ENCODE data around the gene PDK2.

The PDK2 gene

GRCh38 chr17:50076591-50077235, 18.4 kb upstream of the PDK2 start:
- H3K9ac ChIP-seq (ENCODE audit: low read depth, low read length): no peak overlapping the region
- H3K4me1 ChIP-seq (ENCODE audit: insufficient read depth, low read length): no peaks in the 10 kb centered on the region
- no peak overlapping the region for H3K4me2 ChIP-seq (ENCODE audit: insufficient read depth, low read length)
- H3K9me3 ChIP-seq (ENCODE audit: insufficient read depth, low read length, severe bottlenecking): no peaks in the 10 kb centered on the region
- peaks cover 3% of the 10 kb centered on the region; the same call in 1 of the 2 replicates for H4K20me1 ChIP-seq (ENCODE audit: insufficient read depth, low read length)
- DNase-seq (no peak), ATAC-seq (ENCODE audit: insufficient read depth, low read depth) (no peak)
- H3K27ac ChIP-seq (ENCODE audit: low read length): no peak overlapping the region
- TF ChIP-seq EZH2 (IDR thresholded peaks at IDR 0.05; ENCODE audit: borderline replicate concordance, low read depth, low read length, severe bottlenecking): no peak
- TF ChIP-seq CTCF (IDR thresholded peaks at IDR 0.05; ENCODE audit: borderline replicate concordance, extremely low read depth, low read length, poor library complexity, severe bottlenecking): no peak
- no peak overlapping the region for H3K4me3 ChIP-seq (ENCODE audit: low read depth in 1 of 2, low read length in 2 of 2)
- no peak overlapping the region for H2AFZ ChIP-seq (ENCODE audit: low read depth, low read length)
- H3K36me3 ChIP-seq (ENCODE audit: insufficient read depth, low read length): no peaks in the 10 kb centered on the region
- no peaks in the 10 kb centered on the region for H3K79me2 ChIP-seq (ENCODE audit: insufficient read depth, low read length)
- H3K27me3 ChIP-seq (ENCODE audit: insufficient read depth, low read length, poor library complexity): peaks cover 8% of the 10 kb centered on the region

- Histone ChIP-seq H2AFZ (ENCODE audit: low read depth, low read length) (no peak overlapping the region), H3K36me3 (ENCODE audit: insufficient read depth, low read length) (no peaks in the 10 kb centered on the region), H3K27ac (ENCODE audit: low read length) (no peak overlapping the region), H3K9ac (ENCODE audit: low read depth, low read length) (no peak overlapping the region), H3K9me3 (ENCODE audit: insufficient read depth, low read length, severe bottlenecking) (no peaks in the 10 kb centered on the region), H3K4me1 (ENCODE audit: insufficient read depth, low read length) (no peaks in the 10 kb centered on the region), H3K27me3 (ENCODE audit: insufficient read depth, low read length, poor library complexity) (peaks cover 7% of the 10 kb centered on the region), H3K4me3 (ENCODE audit: low read depth in 1 of 2, low read length in 2 of 2) (no peak overlapping the region), H4K20me1 (ENCODE audit: insufficient read depth, low read length) (0 out of 2 replicates have a peak, but pooled peaks cover 1% of the 10 kb centered on the region), H3K79me2 (ENCODE audit: insufficient read depth, low read length) (no peaks in the 10 kb centered on the region), H3K4me2 (ENCODE audit: insufficient read depth, low read length) (no peak overlapping the region)
- no peak for TF ChIP-seq EZH2 (IDR thresholded peaks at IDR 0.05; ENCODE audit: borderline replicate concordance, low read depth, low read length, severe bottlenecking)
- no peak for TF ChIP-seq CTCF (IDR thresholded peaks at IDR 0.05; ENCODE audit: borderline replicate concordance, extremely low read depth, low read length, poor library complexity, severe bottlenecking)
- no peak for DNase-seq
- ATAC-seq (ENCODE audit: insufficient read depth, low read depth): no peak
Measured at GRCh38 chr17:50078430-50078829, 16.7 kb upstream of the PDK2 start.

- TF ChIP-seq CTCF (IDR thresholded peaks at IDR 0.05; ENCODE audit: borderline replicate concordance, extremely low read depth, low read length, poor library complexity, severe bottlenecking) (peak; percentile 43), EZH2 (IDR thresholded peaks at IDR 0.05; ENCODE audit: borderline replicate concordance, low read depth, low read length, severe bottlenecking) (no peak)
- no peaks in the 10 kb centered on the region for H3K79me2 ChIP-seq (ENCODE audit: insufficient read depth, low read length)
- no peak overlapping the region for H3K4me2 ChIP-seq (ENCODE audit: insufficient read depth, low read length)
- DNase-seq: peak; percentile 21
- peaks cover 3% of the 10 kb centered on the region for H3K27me3 ChIP-seq (ENCODE audit: insufficient read depth, low read length, poor library complexity)
- H4K20me1 ChIP-seq (ENCODE audit: insufficient read depth, low read length): no peaks in the 10 kb centered on the region
- no peaks in the 10 kb centered on the region for H3K4me1 ChIP-seq (ENCODE audit: insufficient read depth, low read length)
- no peaks in the 10 kb centered on the region for H3K9me3 ChIP-seq (ENCODE audit: insufficient read depth, low read length, severe bottlenecking)
- H3K9ac ChIP-seq (ENCODE audit: low read depth, low read length): no peak overlapping the region
- no peaks in the 10 kb centered on the region for H3K36me3 ChIP-seq (ENCODE audit: insufficient read depth, low read length)
- H3K4me3 ChIP-seq (ENCODE audit: low read depth in 1 of 2, low read length in 2 of 2): no peak overlapping the region
- H3K27ac ChIP-seq (ENCODE audit: low read length): no peak overlapping the region
- no peak overlapping the region for H2AFZ ChIP-seq (ENCODE audit: low read depth, low read length)
- ATAC-seq (ENCODE audit: insufficient read depth, low read depth): no peak
Measured at GRCh38 chr17:50079334-50080095, 15.6 kb upstream of the PDK2 start.
